ENCODE data around the gene FAM163A.

DNA sequence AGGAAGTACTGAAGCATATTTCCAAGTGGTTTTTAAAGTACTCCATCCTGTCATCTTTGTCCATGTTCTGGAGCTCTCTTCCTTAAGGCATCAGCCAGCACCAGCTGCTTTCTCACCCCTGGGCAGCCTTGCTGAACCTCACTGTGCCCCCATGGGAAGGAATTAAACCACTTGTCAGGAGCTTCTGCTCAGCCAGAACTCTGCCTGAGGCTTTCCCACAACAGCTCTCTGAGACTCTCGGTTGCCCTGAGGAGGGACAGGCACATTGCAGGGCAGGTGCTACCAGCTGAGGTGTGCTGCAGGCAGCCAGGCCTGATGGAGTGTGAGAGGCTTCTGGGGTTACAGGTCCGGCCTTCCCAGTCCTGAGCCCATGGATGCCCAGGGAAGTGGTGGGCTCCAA lies 30.9 kb downstream of the FAM163A start:
- no peak for TF ChIP-seq TAF1 (IDR thresholded peaks at IDR 0.05; ENCODE audit: control insufficient read depth, extremely low read depth, insufficient read depth, low read length, severe bottlenecking)
- no peak for TF ChIP-seq HEY1 (CRISPR knock-in tag; IDR thresholded peaks at IDR 0.05; ENCODE audit: borderline replicate concordance)
- no peak for TF ChIP-seq CBX2 (IDR thresholded peaks at IDR 0.05; ENCODE audit: insufficient read depth, low read length, poor library complexity, severe bottlenecking)
- TF ChIP-seq POLR2A (conservative IDR thresholded peaks at IDR 0.05) = no peak
- no peak for TF ChIP-seq EGR1 (conservative IDR thresholded peaks at IDR 0.05)
